ENCODE results near the gene GPC5.
"Not testable (repeated sequence)": the region's sequence is repeated elsewhere in the genome, so short reads cannot be mapped to it uniquely, and the experiment has no call there.

The GPC5 gene

GRCh38 chr13:92602560-92602959 is 1204.1 kb downstream of the GPC5 start:
- DNase-seq = no peak

DNA sequence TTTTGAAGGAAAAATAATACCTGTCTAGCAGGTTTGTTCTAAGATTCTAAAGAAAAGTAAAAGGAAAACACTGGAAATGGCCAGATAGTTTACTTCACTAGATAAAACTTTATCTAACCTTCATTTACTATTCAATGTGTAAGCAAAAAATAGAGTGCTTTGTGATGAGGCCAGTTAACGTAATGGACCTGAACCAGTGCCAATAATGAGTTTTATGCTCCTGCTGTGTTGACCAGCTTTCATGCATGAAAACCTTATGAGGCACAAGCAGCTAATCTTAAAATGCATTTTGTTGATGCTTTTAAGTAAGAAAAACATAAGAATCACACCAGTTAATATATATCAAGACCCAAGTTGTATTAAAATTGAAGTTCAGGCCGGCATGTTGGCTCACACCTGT is 1211.0 kb downstream of the GPC5 start:
- no peak for DNase-seq

GRCh38 chr13:92612892-92613291 is 1214.5 kb downstream of the GPC5 start:
- no peak for DNase-seq

DNA sequence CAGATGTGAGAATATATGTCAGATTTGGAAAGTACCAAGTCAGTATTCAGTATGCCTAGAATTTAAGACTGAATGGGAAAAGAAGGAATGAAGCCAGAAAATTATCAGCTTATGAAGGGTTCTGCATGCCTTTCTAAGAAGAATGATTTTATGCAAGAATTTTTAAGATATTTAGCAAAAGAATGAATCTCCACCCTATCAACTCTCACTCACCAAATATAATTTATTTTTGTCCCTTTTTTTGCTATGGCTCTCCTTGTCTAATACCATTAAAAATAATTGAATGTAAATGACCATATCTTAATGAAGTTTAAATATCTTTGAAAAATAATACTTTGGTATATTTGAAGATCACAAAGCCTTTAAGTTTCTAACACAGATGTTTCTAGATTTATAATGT is 1215.5 kb downstream of the GPC5 start:
- no peak for DNase-seq

DNA sequence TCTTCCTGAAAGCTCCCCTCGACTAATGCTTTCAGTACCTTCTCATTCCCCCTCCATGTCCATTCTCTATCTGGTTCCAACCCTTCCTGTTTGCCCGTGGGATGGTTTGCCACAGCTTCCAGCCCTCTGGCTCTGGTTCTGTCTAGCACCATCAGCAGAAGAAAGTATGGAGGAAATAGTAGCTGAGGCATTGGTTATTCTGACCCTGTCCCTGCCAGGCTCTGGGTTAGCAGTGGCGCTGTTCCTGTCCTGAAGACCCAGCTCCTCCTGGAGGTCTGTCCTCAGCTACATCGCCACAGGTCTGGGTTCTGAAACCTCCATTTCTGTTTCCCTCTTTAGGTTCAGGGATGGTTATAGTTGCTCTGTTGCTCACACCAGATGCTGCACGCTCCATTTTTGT is 1223.6 kb downstream of the GPC5 start:
- DNase-seq = no peak

DNA sequence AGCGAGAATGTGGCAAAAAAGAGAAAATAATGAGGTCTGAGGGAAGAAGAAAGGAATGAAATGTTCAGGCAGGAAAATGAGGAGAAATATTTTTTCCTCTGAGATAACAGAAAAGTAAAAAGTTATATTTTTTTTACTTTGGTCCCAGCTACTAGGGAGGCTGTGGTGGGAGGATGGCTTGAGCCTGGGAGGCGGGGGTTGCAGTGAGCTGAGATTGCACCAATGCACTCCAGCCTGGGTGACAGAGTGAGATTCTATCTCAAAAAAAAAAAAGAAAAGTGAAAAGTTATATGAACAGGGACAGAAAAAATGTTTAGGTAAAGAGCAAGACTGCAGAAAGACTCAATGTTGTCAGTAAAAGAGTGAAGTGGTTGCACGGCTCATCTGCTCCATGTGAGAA is 1224.5 kb downstream of the GPC5 start:
- DNase-seq = no peak

DNA sequence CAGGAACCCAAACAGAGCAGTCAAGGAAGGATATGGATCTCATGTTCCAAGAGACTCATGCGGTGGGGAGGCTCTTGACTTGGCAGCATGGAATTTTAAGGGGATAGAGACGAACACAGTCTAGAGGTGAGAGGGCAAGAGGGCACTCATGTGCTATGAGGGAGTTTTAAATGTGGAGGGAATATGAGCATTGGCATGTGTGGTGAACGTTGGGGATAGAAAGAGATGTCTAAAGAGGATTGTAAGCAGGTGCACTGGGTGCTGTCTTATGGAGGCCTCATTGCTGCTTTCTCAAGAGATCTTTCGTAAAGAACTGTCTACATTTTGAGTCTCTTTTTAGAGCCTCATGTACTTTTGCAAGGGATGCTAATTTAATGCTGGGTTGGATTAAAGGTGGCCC is 1227.9 kb downstream of the GPC5 start:
- DNase-seq = no peak

DNA sequence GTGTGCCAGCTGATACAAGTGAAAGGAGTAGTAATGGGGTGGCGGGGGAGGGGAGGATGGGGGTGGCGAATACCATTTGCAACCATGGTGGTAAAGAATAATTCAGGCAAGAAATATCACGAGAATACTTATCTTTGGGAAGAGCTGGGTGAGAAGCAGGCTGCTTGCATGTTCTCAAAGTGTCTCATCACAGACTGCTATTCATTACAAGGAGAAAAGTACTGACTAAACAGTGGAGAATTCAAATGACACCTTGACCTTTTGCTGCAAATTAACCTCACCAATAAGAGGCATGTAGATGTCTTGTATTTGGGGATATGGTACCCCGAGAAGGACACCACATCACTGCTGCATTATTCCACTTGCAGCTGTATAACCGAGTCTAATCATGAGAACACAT is 1242.5 kb downstream of the GPC5 start:
- no peak for DNase-seq

DNA sequence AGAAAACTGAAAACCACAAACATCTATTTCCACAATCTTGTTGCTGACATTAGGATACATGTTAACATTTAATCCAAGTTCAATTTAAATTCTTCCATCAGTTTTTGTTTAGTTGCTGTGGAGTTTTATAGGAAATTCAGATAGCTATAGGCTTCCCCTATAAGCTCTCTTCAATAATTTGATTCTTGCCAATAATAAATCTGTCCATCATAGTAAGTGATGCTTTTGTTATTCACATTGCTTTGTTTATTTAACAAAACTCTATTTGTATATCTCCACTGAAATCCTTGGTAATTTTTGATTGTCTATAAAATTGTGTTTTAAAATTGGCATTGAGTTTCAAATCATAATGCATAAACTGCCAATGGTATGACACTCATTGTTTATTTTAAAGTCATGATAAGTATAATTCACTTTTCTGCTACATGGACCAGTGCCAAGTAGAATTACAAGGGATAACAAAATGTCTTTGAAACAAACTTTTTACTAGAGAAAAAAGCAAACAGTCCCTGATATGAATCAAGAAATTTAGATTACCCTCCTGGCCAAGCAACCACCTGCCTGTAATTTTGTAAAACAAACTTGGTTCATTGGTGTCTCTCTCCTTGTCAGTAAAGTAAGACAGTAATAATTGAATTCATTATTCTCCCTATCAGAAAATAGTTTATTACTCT is 1250.9 kb downstream of the GPC5 start:
- DNase-seq = no peak

DNA sequence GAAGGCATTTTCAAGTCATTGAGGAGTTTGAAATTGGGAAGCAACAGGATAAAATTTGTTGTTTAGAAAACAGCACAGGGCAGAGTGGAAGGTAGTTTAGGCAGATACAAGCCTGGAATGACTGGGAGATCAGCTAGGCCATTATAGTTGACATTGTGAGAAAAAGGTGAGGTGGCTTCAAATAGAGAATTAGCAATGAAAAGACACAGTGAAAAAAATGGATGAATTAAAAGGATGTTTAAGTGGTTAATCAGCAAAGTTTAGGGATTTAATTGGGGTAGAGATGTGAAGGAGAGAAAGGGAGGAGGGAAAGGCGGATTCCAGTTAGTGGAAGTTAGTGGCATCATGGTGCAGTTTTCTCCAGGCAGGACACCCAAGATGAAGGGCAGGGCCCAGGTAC is 1257.7 kb downstream of the GPC5 start:
- DNase-seq = no peak

DNA sequence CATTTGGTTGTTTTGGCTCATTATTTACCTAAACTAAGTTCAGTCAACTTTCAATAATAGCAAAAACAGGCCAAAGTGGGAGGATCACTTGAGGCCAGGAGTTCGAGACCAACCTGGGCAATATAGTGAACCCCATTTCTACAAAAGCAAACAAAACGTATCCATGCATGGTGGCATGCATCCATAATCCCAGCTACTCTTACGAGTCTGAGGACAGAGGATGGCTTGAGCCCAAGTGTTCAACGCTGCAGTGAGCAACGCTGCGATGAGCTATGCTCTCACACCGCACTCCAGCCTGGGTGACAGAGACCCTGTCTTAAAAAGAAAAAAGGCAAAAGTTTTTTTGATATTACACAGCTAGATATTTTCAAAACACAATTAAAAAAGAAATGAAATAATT is 1258.2 kb downstream of the GPC5 start:
- no peak for DNase-seq

DNA sequence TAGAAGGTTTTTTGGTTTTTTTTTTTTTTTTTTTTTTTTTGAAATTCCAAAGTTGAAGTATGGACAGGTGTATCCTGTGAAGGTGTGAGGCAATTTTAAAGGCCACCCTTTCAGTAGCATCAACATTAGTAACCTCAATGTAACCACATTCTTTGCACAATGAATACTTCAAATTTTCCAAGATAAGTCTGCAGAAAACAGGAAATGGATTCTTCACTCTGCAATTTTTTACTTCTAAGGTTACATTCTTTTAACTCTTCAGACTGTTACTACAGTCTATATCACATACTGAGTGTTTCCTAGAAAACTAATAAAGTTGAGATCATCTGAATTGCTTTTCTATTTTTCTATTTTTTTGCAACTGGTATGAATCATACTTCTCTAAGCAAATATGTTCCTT is 1259.1 kb downstream of the GPC5 start:
- DNase-seq = no peak

DNA sequence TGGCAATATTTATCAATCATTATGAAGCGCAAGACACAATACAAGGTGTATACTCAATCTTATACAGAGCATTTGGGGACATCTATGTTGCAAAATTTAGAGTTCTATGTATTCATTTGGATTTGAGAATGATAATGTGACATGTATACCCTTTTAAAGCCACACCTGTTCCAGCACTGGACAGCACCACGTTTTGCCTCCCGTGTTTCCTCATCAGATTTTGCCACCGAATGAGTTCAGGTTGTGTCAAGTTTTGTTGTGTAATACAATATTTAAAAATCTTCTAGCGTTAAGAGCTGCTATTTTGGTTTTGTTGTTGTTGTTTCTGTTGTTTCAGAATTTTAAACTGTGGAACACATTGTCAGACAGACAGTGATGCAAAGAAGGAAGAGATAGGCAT is 1259.9 kb downstream of the GPC5 start:
- no peak for DNase-seq

- DNase-seq = no peak
Measured at GRCh38 chr13:92661406-92661805, 1263.0 kb downstream of the GPC5 start.

GRCh38 chr13:92668157-92668556 is 1269.7 kb downstream of the GPC5 start:
- DNase-seq = no peak

GRCh38 chr13:92670096-92670495 is 1271.7 kb downstream of the GPC5 start:
- no peak for DNase-seq

DNA sequence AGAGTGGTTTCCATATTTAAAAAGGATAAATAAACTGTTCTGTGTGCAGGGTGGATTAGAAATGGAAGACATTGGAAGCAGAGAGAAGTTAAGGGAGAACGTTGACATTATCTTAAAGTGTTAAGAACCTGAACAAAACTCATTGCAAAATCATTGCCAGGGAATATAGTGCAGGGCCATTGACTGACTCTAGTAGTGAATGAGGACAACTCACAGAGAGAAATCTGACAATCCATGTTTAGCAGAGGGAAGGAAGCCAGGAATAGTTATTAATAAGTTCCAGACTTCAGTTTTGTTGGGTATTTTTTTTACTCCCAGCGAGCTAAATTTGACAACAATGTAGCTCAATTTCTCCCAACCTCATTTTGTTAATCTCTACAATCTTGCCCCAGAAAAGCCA is 1273.4 kb downstream of the GPC5 start:
- DNase-seq = no peak

- DNase-seq = no peak
Measured at GRCh38 chr13:92676246-92676645, 1277.8 kb downstream of the GPC5 start.

DNA sequence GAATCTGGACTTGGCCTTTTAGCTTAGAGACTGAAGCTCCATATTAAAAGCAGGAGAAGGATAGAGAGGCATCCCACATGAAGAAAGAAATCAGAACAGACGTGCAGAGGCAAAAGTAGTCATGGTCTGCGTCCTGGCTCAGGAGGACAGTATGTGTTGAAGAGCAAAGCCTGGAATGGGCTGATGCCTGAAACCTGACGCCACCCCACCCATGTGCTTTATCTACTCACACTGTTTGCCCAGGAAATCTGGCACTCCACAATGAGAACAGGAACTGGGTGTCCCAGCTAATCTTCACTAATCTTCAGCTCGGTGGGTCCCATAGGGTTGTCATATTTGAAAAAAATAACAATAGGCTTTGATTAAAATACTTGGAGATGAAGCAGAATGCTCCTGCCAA is 1279.2 kb downstream of the GPC5 start:
- no peak for DNase-seq

GRCh38 chr13:92679602-92680001 is 1281.2 kb downstream of the GPC5 start:
- DNase-seq = no peak

DNA sequence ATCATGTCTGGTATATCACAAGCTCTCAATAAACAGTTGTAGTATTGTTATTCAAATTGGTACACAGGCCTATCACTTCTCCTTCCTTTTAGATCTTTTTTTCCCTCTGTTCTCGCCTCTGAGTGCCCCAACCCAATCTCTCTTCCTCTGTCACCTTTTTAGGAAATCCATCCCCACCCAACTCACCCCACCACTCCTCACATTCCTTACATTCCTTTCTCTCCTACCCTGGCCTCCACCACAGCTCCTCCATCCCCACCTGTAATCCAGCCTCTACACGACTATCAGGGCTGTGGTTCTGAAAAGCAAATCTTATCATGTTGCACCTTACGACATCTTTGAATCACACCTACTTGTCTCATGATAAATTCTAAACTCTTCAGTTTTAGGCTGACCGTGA is 1282.8 kb downstream of the GPC5 start:
- no peak for DNase-seq

DNA sequence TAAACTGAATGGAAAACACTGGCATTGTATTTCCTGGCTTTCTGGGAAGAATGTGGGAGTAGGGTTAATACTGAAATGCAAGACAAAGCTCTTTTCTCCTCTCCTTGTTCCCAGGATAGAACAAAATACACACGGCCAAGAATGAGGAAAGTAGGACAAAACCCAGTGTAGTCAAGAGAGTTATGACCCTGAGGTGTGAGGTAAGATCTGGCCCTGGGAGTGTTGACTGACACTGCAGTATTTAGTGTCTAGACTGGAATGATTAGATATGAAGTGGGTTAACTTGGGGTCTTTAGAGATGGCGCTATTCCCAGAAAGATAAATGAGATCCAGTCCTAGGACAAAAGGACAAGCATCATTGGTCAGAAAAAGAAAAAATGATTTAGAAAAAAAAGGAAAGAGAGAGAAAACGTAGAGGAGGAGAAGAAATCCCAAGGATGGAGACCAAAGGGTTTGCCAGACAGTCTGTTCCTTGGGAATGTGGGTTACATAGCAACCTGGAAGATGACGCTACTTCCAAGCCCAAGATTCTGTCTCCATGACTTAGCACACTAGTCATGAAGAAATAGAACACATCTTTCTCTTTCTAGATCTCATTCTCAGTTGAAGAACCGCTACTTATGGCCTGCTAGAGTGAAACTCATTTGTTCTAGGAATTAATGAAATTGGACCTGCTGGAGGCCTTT is 1284.6 kb downstream of the GPC5 start:
- DNase-seq = no peak

DNA sequence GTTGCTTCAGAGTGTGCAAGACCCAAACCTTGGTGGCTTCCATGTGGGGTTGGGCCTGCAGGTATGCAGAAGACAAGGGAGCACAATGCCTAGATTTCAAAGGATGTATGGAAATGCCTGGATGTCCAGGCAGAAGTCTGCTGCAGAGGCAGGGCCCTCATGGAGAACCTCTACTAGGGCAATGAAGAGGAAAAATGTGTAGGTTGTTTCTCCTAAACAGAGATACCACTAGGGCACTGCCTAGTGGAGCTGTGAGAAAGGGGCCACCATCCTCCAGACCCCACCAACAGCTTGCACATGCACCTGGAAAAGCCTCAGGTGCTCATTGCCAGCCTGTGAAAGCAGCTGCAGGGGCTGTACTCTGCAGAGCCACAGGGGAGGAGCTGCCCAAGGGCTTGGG is 1295.6 kb downstream of the GPC5 start:
- DNase-seq = no peak

- DNase-seq = not testable (repeated sequence)
Measured at GRCh38 chr13:92695827-92696226, 1297.4 kb downstream of the GPC5 start.

DNA sequence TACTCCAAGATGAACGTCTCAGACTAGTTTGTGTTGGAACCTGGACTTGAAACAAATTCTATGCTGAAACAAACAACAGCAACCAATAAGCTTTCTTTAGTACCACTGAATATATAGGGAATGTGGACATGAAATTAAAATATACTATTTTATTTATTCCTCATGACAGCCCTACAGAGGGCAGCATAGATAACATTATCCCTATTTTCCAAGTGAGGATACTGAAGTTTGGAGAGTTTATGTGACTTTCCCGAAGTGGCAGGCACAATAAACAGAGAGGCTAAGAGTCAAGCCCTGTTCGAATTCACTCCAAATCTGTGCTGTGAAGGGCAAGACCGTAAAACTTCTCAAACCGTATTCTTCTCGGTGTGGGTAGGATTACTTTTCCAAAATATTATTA is 1318.3 kb downstream of the GPC5 start:
- DNase-seq = no peak

Measured in stimulated activated CD8-positive, alpha-beta memory T cell treated with anti-CD3 and anti-CD28 coated beads, Interleukin-4, amount 100 ng/mL, for 48 hours (primary cell).